Mucosa of descending colon (tissue), 3 donors: ENCODE data around the gene PRKAR2A. TPM values are rescaled to one million over a fixed set of nuclear protein-coding genes. Genes with fewer than 3 reads are reported as not detected.
"Not testable (repeated sequence)": the region's sequence is repeated elsewhere in the genome, so short reads cannot be mapped to it uniquely, and the experiment has no call there.

Source experiments
- ATAC-seq: fragments of 200-7000 bp; cut with Tn5 transposase; one replicate; pipeline ENCODE4 v1.9.1; 2020; ENCODE audit warnings: mild to moderate bottlenecking, moderate library complexity
- DNase-seq, 3 donors: peaks; one replicate each; pipeline ENCODE4 v3.0.0-alpha.2; 2020
- H3K36me3 ChIP-seq: fragments of 200-600 bp; one replicate; pipeline ENCODE4 v1.8.0; 2021; ENCODE audit warnings: low read depth, mild to moderate bottlenecking
- H3K4me1 ChIP-seq: fragments of 200-600 bp; one replicate; pipeline ENCODE4 v1.8.0; 2021; ENCODE audit warnings: low read depth, mild to moderate bottlenecking
- H3K4me3 ChIP-seq: fragments of 200-600 bp; one replicate; pipeline ENCODE4 v1.8.0; 2021; ENCODE audit warnings: mild to moderate bottlenecking
- H3K9me3 ChIP-seq: fragments of 200-600 bp; one replicate; pipeline ENCODE4 v1.8.0; 2021; ENCODE audit warnings: mild to moderate bottlenecking
- CTCF ChIP-seq: fragments of 200-600 bp; IDR thresholded peaks from one replicate; pipeline ENCODE4 v1.8.0; 2022; ENCODE audit warnings: antibody characterized with exemption, mild to moderate bottlenecking
- intact Hi-C, 2 donors: fragments of 100-400 bp; cut with DNase I in 1 of 2; cut with micrococcal nuclease in 1 of 2; formaldehyde crosslinking; loops; one replicate each; pipeline versions ENCODE4 v1.11.0 to v1.11.1; 2022; cut with DNase I, micrococcal nuclease
- total RNA-seq, 3 donors: library from RNA; stranded (reverse); fragmentation: NEBNext Ultra II Directional in 2 of 3; extraction: Animal tissue kit (Norgen Biotek cat#: 25700) in 2 of 3; gene quantifications; one replicate each; pipeline versions ENCODE4 v1.2.1 to v1.2.4, GENCODE V29; 2021 to 2023
- donor health status: DM: no; HTN: no; CAD: no; lungs with moderate emphysema.
- donor health status: DM: no; HTN: no; CAD: no.
- donor health status: DM: no; HTN: yes; CAD: no.

Gene PRKAR2A
- total RNA-seq, 3 donors from 2014 or later, result 53.3 to 76.3 (median 55.6) TPM

- Histone ChIP-seq H3K9me3 (peaks cover 2% of the 10 kb centered on the region), H3K36me3 (no peaks in the 10 kb centered on the region), H3K4me1 (peaks cover 49% of the 10 kb centered on the region), H3K4me3 (no peak overlapping the region)
- ATAC-seq (no peak), DNase-seq (peak in 1 of 3 donors; percentile 57)
- TF ChIP-seq CTCF, result no peak
- intact Hi-C loops, result no loop called here
Measured at GRCh38 chr3:48723725-48724124, 123.9 kb downstream of the PRKAR2A start.

- H3K9me3 ChIP-seq, H3K36me3 ChIP-seq, H3K4me3 ChIP-seq, intact Hi-C loops, ATAC-seq: not testable (repeated sequence)
- DNase-seq, result peak in 1 of 3 donors; percentile 67
- peaks cover 46% of the 10 kb centered on the region for H3K4me1 ChIP-seq
Measured at GRCh38 chr3:48723293-48723692, 124.4 kb downstream of the PRKAR2A start.

GRCh38 chr3:48716982-48717746 lies 130.5 kb downstream of the PRKAR2A start, which contains the start of gene IP6K2:
TSS of gene IP6K2 (minus strand) at chr3:48717221. CDS start at chr3:48695291, 21,930 bp downstream.
- Histone ChIP-seq H3K36me3 (no peaks in the 10 kb centered on the region), H3K4me3 (peak within 1 kb of the TSS; percentile 75), H3K4me1 (peaks cover 67% of the 10 kb centered on the region), H3K9me3 (no peaks in the 10 kb centered on the region)
- intact Hi-C loops, result no loop called here
- peak; percentile 98 for ATAC-seq
- peak; percentile 99 to 100 (median 100) for DNase-seq
- no peak for TF ChIP-seq CTCF

- no peak for TF ChIP-seq CTCF
- peak; percentile 5 for ATAC-seq
- H3K4me3 ChIP-seq, result peak overlapping the region; percentile 75
- intact Hi-C loops, result no loop called here
- no peaks in the 10 kb centered on the region for H3K36me3 ChIP-seq
- no peaks in the 10 kb centered on the region for H3K9me3 ChIP-seq
- H3K4me1 ChIP-seq, result peaks cover 66% of the 10 kb centered on the region
- peak in 1 of 3 donors; percentile 56 for DNase-seq
Measured at GRCh38 chr3:48716508-48716981, 131.1 kb downstream of the PRKAR2A start.

DNA sequence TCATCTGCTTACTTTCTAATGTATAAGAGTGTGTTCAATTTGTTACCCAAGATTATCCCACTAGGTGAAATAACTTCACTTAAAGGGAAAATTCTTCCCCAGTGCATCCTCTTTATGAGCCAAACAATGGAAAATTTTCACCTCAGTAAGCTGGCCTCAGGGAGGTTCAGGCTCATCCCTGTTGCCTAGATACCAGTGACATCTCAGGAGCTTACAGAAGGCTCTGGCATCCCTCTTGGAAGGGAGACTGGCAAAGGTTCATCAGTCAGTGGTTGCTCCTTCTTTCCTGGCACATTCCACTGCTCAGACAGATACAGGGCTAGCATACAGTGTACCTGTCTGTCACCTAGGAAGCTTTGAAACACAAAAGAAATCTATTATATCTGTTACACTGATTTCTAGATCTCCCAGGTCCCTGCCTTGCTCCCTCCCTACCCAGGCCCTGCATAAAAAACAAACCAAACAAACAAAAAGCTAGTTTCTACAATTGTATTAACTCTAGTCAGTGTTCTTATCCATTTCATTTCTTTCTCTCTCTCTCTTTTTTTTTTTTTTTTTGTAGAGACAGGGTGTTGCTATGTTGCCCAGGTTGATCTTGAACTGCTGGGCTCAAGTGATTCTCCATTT lies 132.4 kb downstream of the PRKAR2A start:
- DNase-seq (no peak), ATAC-seq (no peak)
- intact Hi-C loops, result no loop called here
- peaks cover 55% of the 10 kb centered on the region for H3K4me1 ChIP-seq
- no peak for TF ChIP-seq CTCF
- H3K36me3 ChIP-seq, result no peaks in the 10 kb centered on the region
- H3K9me3 ChIP-seq, result no peaks in the 10 kb centered on the region
- H3K4me3 ChIP-seq, result no peak overlapping the region

GRCh38 chr3:48711727-48712126 lies 135.9 kb downstream of the PRKAR2A start:
- intact Hi-C loops, result no loop called here

More at GRCh38 chr3:48711727-48712126, 135.9 kb downstream of the PRKAR2A start:
- Histone ChIP-seq H3K36me3 (no peaks in the 10 kb centered on the region), H3K4me1 (peaks cover 44% of the 10 kb centered on the region), H3K9me3 (no peaks in the 10 kb centered on the region), H3K4me3 (no peak overlapping the region)
- DNase-seq, result no peak
- no peak for TF ChIP-seq CTCF
- ATAC-seq, result no peak
